Esophagus (tissue), 2 donors: Measurements from ENCODE around the gene SSH2. TPM values are rescaled to one million over a fixed set of nuclear protein-coding genes. Genes with fewer than 3 reads are reported as not detected.

Experiments used
- H3K27ac ChIP-seq, 2 donors: one replicate each; pipeline ENCODE4 v1.5.1; 2013; ENCODE audit warnings: low read depth in 2 of 2, mild to moderate bottlenecking in 2 of 2, inconsistent platforms in 1 of 2, low read length in 1 of 2, moderate library complexity in 1 of 2
- H3K27me3 ChIP-seq, 2 donors: one replicate each; pipeline ENCODE4 v1.6.1; 2013; ENCODE audit warnings: low read length in 2 of 2, control low read depth in 1 of 2, mild to moderate bottlenecking in 1 of 2; ENCODE audit not compliant: insufficient read depth in 2 of 2, control insufficient read depth in 1 of 2
- H3K36me3 ChIP-seq, 2 donors: one replicate each; pipeline ENCODE4 v1.6.1; 2013; ENCODE audit warnings: low read length in 1 of 2; ENCODE audit not compliant: control insufficient read depth in 2 of 2, insufficient read depth in 2 of 2
- H3K4me1 ChIP-seq, 2 donors: one replicate each; pipeline ENCODE4 v1.6.1; 2013; ENCODE audit warnings: low read length in 1 of 2; ENCODE audit not compliant: control insufficient read depth in 2 of 2, insufficient read depth in 2 of 2
- H3K4me3 ChIP-seq, 2 donors: one replicate each; pipeline ENCODE4 v1.5.1; 2013; ENCODE audit warnings: low read length in 2 of 2, mild to moderate bottlenecking in 2 of 2, low read depth in 1 of 2, moderate library complexity in 1 of 2
- H3K9me3 ChIP-seq, 2 donors: one replicate each; pipeline ENCODE4 v1.6.1; 2013; ENCODE audit warnings: mild to moderate bottlenecking in 2 of 2, low read depth in 1 of 2, low read length in 1 of 2, moderate library complexity in 1 of 2; ENCODE audit not compliant: control insufficient read depth in 2 of 2, insufficient read depth in 1 of 2
- WGBS, 2 donors: extraction: QIAGEN DNeasy Blood & Tissue Kit; methylation state at CpG; one replicate each; pipeline ENCODE4 v1.1.7; 2013; 5-methylcytosine and 5-hydroxymethylcytosine counted together
- polyA plus RNA-seq, 2 donors: library from polyadenylated mRNA; stranded (reverse); fragments of 200-250 nt; gene quantifications; one replicate each; pipeline ENCODE4 v1.2.3, GENCODE V29; 2013
- donor health status: healthy with polysubstance abuse.
- donor health status: Bipolar disorder and iron deficiency.

Gene SSH2
- polyA plus RNA-seq, 2 donors, result 9.1 to 15.3 TPM

- Histone ChIP-seq H3K36me3 (no peaks in the 10 kb centered on the region), H3K4me3 (peak overlapping the region in 1 of 2 donors; percentile 5), H3K27me3 (no peaks in the 10 kb centered on the region), H3K9me3 (no peaks in the 10 kb centered on the region), H3K27ac (no peak overlapping the region), H3K4me1 (peaks cover 4 to 32% of the 10 kb centered on the region in 2 donors)
- 1 to 2% methylated on average over 37 to 50 of the region's 50 CpGs for whole genome bisulfite sequencing, 2 donors
Observed at GRCh38 chr17:29613352-29613837, 316.6 kb downstream of the SSH2 start.

GRCh38 chr17:29612404-29613280 lies 317.4 kb downstream of the SSH2 start:
- Histone ChIP-seq H3K4me3 (no peak overlapping the region), H3K36me3 (no peaks in the 10 kb centered on the region), H3K27ac (no peak overlapping the region), H3K9me3 (no peaks in the 10 kb centered on the region), H3K4me1 (peaks cover 2 to 31% of the 10 kb centered on the region in 2 donors), H3K27me3 (no peaks in the 10 kb centered on the region)
- 58 to 72% methylated on average over 85 of the region's 85 CpGs for WGBS, 2 donors

- Histone ChIP-seq H3K4me3 (no peak overlapping the region), H3K36me3 (no peaks in the 10 kb centered on the region), H3K27ac (no peak overlapping the region), H3K4me1 (peaks cover 2 to 25% of the 10 kb centered on the region in 2 donors), H3K9me3 (no peaks in the 10 kb centered on the region), H3K27me3 (no peaks in the 10 kb centered on the region)
- WGBS, 2 donors, result 92 to 96% methylated on average over 12 of the region's 12 CpGs
Observed at GRCh38 chr17:29612094-29612403, 318.0 kb downstream of the SSH2 start.

GRCh38 chr17:29611351-29612093 lies 318.5 kb downstream of the SSH2 start:
- no peak overlapping the region for H3K4me3 ChIP-seq
- H3K27me3 ChIP-seq, result no peaks in the 10 kb centered on the region
- H3K4me1 ChIP-seq, result peaks cover 2 to 21% of the 10 kb centered on the region in 2 donors
- no peaks in the 10 kb centered on the region for H3K9me3 ChIP-seq
- H3K36me3 ChIP-seq, result no peaks in the 10 kb centered on the region
- no peak overlapping the region for H3K27ac ChIP-seq
- WGBS, 2 donors, result 95 to 96% methylated on average over 11 of the region's 11 CpGs

- Histone ChIP-seq H3K9me3 (no peaks in the 10 kb centered on the region), H3K27me3 (no peaks in the 10 kb centered on the region), H3K4me1 (peaks cover 2 to 14% of the 10 kb centered on the region in 2 donors), H3K27ac (no peak overlapping the region), H3K4me3 (no peak overlapping the region), H3K36me3 (no peaks in the 10 kb centered on the region)
- WGBS, 2 donors, result 82 to 87% methylated on average over 3 of the region's 3 CpGs
Observed at GRCh38 chr17:29610395-29610794, 319.6 kb downstream of the SSH2 start.

- H3K4me3 ChIP-seq, result no peak overlapping the region
- peaks cover 0 to 5% of the 10 kb centered on the region in 2 donors for H3K4me1 ChIP-seq
- no peaks in the 10 kb centered on the region for H3K9me3 ChIP-seq
- no peaks in the 10 kb centered on the region for H3K27me3 ChIP-seq
- no peak overlapping the region for H3K27ac ChIP-seq
- no peaks in the 10 kb centered on the region for H3K36me3 ChIP-seq
- 87 to 89% methylated on average over 15 of the region's 15 CpGs for WGBS, 2 donors
Observed at GRCh38 chr17:29608986-29609385, 321.0 kb downstream of the SSH2 start.

GRCh38 chr17:29607557-29608195 lies 322.4 kb downstream of the SSH2 start:
- 91 to 93% methylated on average over 29 of the region's 29 CpGs for WGBS, 2 donors
- no peak overlapping the region for H3K27ac ChIP-seq
- H3K36me3 ChIP-seq, result no peaks in the 10 kb centered on the region
- H3K27me3 ChIP-seq, result no peaks in the 10 kb centered on the region
- no peaks in the 10 kb centered on the region for H3K4me1 ChIP-seq
- no peaks in the 10 kb centered on the region for H3K9me3 ChIP-seq
- H3K4me3 ChIP-seq, result no peak overlapping the region

- H3K36me3 ChIP-seq, result no peaks in the 10 kb centered on the region
- H3K4me1 ChIP-seq, result no peaks in the 10 kb centered on the region
- no peak overlapping the region for H3K4me3 ChIP-seq
- WGBS, 2 donors, result 86 to 91% methylated on average over 6 of the region's 6 CpGs
- H3K9me3 ChIP-seq, result no peaks in the 10 kb centered on the region
- no peak overlapping the region for H3K27ac ChIP-seq
- no peaks in the 10 kb centered on the region for H3K27me3 ChIP-seq
Observed at GRCh38 chr17:29603109-29603674, 326.8 kb downstream of the SSH2 start.
